Esophagus squamous epithelium (tissue), 4 donors: ENCODE results near the gene MRPS16.

Experiments used
- CTCF ChIP-seq, 6 experiments: fragments of 450-650 bp in 4 of 6; fragments of 200-600 bp in 2 of 6; sonication (generic) in 2 of 6; IDR thresholded peaks; one replicate each; pipeline ENCODE4 v1.5.1; 2016 to 2019; ENCODE audit warnings: antibody characterized with exemption in 6 of 6, mild to moderate bottlenecking in 4 of 6, moderate library complexity in 4 of 6
- POLR2A ChIP-seq, 4 donors: fragments of 450-650 bp; IDR thresholded peaks; one replicate each; pipeline ENCODE4 v1.6.1; 2017; ENCODE audit warnings: antibody characterized with exemption in 4 of 4, mild to moderate bottlenecking in 4 of 4, moderate library complexity in 3 of 4

- TF ChIP-seq CTCF (IDR thresholded peaks at IDR 0.05), result no peak
- TF ChIP-seq POLR2A (IDR thresholded peaks at IDR 0.05), result no peak
These were observed 44.5 kb upstream of the MRPS16 start for GRCh38 chr10:73296946-73297345.
